ENCODE data around the gene LAMP1.

DNA sequence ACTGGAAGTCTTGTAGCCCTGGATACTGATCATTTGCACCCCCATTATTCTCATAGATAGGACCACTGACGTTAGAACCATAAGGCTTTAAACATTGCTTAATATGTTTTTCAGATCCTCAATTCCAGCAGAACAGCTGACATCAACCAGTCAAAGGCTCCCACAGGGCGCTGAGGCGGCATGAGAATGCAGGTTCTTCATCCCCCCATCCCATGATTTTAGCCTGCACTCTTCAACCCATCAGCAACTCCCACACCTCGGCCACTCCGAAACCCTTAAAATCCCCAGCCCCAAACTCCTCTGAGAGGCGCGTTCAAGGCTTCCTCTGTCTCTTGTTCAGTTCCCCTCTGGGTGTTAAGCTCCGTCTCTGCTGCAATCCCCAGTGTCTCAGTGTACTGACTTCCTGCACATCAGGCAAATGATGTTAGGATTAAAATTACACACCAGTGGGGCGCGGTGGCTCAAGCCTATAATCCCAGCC lies 24.3 kb upstream of the LAMP1 start:
- TF ChIP-seq REST (IDR thresholded peaks at IDR 0.05; ENCODE audit: low read depth, low read length) (no peak), EZH2phosphoT487 (IDR thresholded peaks at IDR 0.05; ENCODE audit: borderline replicate concordance, low read depth) (no peak), YY1 (IDR thresholded peaks at IDR 0.05; ENCODE audit: low read depth) (no peak), TAF1 (IDR thresholded peaks at IDR 0.05; ENCODE audit: borderline replicate concordance, low read depth, low read length) (no peak), POLR2AphosphoS5 (IDR thresholded peaks at IDR 0.05; ENCODE audit: low read depth, low read length) (no peak), FOSL2 (IDR thresholded peaks at IDR 0.05; ENCODE audit: borderline replicate concordance, low read depth) (no peak), TCF12 (IDR thresholded peaks at IDR 0.05) (no peak), USF1 (IDR thresholded peaks at IDR 0.05; ENCODE audit: borderline replicate concordance, low read depth) (no peak), RXRA (IDR thresholded peaks at IDR 0.05; ENCODE audit: borderline replicate concordance, low read depth) (no peak), FOXM1 (IDR thresholded peaks at IDR 0.05; ENCODE audit: low read depth) (no peak), MXI1 (IDR thresholded peaks at IDR 0.05; ENCODE audit: low read depth, low read length) (no peak)
- TF ChIP-seq, protein P1, sequence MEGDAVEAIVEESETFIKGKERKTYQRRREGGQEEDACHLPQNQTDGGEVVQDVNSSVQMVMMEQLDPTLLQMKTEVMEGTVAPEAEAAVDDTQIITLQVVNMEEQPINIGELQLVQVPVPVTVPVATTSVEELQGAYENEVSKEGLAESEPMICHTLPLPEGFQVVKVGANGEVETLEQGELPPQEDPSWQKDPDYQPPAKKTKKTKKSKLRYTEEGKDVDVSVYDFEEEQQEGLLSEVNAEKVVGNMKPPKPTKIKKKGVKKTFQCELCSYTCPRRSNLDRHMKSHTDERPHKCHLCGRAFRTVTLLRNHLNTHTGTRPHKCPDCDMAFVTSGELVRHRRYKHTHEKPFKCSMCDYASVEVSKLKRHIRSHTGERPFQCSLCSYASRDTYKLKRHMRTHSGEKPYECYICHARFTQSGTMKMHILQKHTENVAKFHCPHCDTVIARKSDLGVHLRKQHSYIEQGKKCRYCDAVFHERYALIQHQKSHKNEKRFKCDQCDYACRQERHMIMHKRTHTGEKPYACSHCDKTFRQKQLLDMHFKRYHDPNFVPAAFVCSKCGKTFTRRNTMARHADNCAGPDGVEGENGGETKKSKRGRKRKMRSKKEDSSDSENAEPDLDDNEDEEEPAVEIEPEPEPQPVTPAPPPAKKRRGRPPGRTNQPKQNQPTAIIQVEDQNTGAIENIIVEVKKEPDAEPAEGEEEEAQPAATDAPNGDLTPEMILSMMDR (IDR thresholded peaks at IDR 0.05): no peak
- TF ChIP-seq, protein P2, sequence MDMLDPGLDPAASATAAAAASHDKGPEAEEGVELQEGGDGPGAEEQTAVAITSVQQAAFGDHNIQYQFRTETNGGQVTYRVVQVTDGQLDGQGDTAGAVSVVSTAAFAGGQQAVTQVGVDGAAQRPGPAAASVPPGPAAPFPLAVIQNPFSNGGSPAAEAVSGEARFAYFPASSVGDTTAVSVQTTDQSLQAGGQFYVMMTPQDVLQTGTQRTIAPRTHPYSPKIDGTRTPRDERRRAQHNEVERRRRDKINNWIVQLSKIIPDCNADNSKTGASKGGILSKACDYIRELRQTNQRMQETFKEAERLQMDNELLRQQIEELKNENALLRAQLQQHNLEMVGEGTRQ (IDR thresholded peaks at IDR 0.05; ENCODE audit: borderline replicate concordance, low read depth, low read length): no peak
